GM19452 (cell line): ENCODE results near the gene PROM1.

Experiments
- ATAC-seq: cut with Tn5 transposase; IDR thresholded peaks from one replicate; pipeline ENCODE4 v1.9.1; 2021; ENCODE audit not compliant: unreplicated experiment

The PROM1 gene

GRCh38 chr4:16029886-16030285, 53.9 kb downstream of the PROM1 start:
- no peak for ATAC-seq

DNA sequence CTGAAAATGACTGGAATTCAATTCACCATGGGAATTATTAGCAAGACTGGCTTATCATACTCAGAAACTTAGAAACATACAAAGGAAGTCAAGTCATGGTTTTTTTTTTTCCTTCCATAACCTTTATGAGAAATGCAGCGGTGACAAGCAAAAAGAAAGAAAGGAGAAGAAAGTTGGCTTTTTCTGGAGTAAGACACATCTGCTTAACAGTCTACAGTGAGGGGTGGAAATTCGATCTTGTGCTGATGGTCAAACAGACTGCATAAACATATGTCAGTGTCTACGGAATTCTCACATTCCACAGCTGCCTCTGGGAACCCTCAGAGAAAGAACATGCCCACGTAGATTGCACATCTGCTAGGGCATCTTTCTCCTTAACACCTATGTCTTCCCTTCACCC, 54.6 kb downstream of the PROM1 start:
- no peak for ATAC-seq

- no peak for ATAC-seq
Observed at GRCh38 chr4:16027626-16028025, 56.2 kb downstream of the PROM1 start.

DNA sequence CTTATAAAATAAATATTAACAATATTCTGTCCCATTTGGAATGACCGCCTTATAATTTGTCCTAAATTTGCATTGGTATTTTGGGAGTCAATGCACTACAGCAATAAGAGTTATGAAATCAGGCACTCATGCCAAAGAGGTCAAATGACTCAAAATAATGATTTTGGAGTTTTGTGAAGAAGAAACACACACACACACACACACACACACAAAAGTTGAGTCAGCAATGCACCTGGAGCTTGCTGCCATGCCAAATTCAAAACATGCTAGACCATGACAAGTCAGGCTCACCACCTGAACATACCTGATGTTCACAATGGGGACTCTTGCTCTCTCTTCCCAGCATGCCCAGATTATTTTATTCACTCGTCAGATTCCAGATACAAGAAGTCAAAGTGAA, 56.7 kb downstream of the PROM1 start:
- no peak for ATAC-seq

DNA sequence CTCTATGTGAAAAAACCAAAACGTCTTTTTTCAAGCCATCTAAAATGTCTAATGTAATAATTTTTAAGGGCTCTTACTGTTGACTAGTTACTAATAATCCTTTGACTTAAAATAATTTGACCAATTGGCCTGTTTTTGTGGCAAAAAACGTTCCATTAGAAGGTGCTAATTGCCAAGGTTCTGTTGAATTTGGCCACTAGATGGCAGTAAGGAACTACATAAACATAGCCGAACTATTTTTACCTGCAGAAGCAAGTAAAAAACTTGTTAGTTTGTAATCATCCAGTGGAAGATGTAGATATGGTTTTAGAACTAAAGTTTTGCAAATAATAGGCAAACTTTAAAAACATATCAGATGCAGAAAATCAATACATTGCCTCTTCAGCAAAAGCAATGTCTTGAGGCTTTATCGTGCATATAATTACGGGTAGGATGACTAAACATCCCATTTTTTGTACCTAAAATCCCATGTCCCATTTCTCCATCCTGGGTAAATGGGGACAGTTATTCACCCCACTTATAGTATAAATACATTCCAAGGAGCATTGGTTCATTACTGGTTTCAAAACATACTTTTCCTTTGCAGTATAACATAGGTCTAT, 57.6 kb downstream of the PROM1 start:
- ATAC-seq = no peak

DNA sequence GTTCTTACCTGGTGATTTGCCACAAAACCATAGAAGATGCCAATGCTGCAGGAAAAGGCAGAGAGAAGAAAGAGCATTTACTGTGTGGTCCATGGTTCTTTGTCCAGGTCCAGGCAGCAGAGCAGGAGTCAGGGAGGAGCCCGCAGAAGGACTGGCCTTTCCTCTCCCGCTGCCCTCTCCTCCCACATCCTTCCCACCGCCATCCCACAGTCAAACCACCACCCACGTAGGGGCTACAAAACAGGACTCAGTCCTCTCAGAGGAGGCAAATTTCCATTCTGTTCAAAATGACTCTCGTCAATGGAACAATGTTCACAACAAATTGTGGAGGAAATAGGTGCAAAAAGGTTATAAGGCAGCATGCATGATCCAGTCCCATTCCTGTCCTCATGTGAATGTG, 58.6 kb downstream of the PROM1 start:
- ATAC-seq = no peak

GRCh38 chr4:16023776-16024408, 59.9 kb downstream of the PROM1 start:
- no peak for ATAC-seq

DNA sequence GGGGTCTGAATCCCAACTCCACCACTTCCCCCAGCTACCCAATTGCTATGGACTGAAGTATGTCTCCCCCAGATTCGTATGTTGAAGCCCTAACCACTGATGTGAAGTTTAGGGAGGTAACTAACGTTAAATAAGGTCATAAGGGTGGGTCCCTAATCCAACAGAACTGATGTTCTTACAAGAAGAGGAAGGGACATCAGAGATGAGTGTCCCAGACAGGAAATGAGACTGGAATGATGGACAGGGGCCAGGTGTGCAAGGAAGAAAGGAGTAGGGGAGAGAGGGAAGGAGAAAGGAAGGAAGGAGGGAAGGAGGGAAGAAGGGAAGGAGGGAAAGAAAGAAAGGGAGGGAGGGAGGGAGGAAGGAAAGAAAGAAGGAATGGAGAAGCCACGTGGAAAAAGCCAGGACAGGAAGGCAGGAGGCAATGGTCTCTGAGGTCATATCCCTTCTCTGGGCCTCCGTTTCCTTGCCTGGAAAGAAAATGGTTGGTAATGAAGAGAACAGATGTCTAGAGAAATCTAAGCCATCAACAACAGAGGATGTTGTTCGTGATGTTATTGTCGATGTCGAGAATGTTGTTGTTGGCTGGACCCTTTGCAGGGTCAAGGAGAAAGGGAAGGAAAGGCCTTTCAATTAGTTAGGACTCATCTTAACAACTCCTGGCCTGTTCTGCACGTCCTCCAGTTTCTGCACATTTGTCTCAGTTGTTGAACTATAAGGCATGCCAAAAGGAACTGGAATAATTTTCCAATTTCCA, 61.8 kb downstream of the PROM1 start:
- ATAC-seq = no peak

DNA sequence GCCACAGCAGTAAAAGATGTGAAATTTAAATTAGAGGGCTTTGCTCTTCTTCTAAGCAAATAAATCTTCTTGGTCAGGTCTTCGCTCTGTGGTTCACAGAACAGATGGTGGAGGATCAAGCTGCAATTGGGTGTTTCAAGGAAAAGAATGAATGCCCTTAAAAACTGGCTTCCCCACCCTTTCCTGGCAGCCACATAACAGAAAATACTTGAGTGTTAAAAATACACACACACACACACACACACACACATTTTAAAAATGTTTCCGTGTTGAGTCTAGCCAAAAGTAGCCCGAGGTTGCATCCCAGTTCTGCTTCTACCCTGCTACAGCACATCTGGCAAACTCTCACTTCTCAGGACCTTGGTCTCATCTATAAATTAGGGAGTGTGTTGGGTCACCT, 64.2 kb downstream of the PROM1 start:
- no peak for ATAC-seq

- ATAC-seq = no peak
Observed at GRCh38 chr4:16018841-16019240, 65.0 kb downstream of the PROM1 start.

DNA sequence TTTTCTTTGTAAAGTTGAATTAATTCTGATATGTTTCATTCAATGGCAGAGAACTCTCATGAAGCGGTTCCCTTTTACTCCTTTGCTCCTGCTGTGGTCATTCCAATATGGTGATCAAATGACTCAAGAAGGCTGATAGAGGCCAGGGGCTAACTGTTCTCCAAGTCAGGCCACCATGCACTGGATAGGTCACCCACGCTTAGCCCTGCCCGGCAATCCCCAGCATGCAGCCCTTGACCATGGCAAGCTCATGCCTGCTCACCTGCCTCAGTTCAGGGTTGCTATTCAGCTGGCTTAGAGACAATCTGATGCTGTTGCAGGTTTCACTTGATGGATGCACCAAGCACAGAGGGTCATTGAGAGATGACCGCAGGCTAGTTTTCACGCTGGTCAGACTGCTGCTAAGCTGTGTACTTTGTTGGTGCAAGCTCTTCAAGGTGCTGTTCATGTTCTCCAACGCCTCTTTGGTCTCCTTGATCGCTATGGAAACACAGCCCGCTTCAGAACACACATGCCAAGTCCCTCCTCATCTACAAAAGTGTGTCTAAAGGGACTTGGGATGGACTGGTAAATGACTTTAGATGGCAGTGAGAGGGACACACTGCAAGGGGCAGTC, 65.7 kb downstream of the PROM1 start:
- ATAC-seq = no peak

DNA sequence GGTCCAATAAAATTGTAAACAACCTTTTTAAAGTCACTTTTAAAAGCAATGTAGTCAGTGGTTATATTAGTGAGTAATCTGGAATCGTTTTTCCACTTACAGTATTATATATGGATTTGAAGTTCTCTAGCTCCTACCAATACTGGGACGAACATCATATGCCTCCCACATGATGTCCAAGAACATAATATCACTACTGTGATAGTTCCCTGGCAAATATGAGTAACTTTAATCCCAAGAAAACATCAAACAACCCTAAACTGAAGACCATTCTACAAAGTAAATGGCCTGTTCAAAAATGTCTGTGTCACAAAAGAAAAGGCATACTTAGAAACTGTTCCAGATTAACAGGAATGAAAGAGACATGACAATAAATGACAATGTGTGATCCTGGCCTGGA, 67.3 kb downstream of the PROM1 start:
- ATAC-seq = no peak

GRCh38 chr4:16011173-16011572, 72.7 kb downstream of the PROM1 start:
- ATAC-seq = no peak

GRCh38 chr4:16009153-16009552, 74.7 kb downstream of the PROM1 start:
- ATAC-seq = no peak

GRCh38 chr4:16007471-16008095, 76.2 kb downstream of the PROM1 start:
- no peak for ATAC-seq

DNA sequence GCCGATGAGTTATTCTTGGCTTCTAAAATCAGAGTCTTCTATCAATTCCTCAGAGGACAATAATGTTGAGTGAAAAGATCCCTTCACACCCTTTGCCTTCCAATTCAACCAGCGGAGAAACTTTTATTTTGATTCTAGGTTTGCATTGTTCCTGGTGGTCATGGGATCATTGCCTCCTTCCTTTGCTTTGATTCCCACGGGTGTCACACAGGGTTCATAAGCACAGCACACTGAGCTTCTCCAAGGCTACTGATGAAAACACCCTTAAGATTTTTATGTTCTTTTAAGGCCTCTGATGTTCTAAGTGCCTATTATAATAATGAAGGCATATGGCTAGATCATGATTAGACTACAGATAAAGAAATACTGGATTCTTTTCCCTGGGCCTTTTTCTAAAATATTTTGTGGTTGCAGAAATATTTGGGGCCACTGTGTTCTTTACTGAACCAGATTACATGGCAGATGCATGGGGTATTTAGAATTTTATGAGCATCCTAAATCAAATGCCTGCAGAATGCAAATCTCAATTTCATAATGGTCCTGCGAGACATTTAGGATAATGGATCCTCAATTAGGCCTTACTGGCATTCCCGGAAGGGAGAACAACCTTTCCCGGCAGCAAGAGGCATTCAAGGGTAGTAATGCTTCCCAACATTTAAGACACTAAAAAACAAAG, 76.9 kb downstream of the PROM1 start:
- no peak for ATAC-seq

DNA sequence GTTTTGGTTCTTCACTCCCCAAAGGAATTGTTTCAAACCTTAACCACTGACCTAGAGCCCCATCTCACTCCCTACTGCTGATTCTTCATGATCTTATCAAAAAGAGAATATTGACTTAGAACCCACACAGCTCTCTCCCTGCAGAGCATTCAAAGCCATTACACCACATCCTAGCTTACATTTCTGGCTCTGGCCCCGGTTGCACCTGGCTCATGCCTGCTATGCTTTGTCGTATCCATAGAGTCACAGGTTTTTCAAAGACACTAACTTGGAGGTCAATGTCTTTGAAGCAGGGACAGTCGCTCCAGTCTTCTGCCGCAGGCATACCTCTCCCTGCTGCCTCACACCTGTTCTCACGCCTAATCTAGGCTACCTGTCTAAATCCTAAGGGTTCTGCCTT, 78.1 kb downstream of the PROM1 start:
- ATAC-seq = no peak

DNA sequence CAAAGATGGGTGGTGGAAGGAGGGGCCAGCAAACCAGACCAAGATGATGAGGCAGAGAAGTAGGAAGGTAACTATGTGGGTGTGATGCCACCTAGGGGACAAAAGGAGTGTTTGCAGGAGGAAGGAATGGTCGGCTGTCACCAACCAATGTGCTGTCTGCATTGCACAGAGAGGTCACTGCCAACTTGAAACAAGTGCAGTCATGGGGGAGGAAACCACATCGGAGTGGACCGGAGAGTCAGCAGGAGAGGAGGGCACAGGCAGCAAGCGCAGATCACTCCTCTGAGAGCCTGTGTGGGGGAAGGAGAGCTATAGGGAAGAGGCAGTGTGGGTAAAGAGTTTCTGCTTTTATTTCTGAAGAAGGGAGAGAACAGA, 82.4 kb downstream of the PROM1 start:
- peak; percentile 89 for ATAC-seq

DNA sequence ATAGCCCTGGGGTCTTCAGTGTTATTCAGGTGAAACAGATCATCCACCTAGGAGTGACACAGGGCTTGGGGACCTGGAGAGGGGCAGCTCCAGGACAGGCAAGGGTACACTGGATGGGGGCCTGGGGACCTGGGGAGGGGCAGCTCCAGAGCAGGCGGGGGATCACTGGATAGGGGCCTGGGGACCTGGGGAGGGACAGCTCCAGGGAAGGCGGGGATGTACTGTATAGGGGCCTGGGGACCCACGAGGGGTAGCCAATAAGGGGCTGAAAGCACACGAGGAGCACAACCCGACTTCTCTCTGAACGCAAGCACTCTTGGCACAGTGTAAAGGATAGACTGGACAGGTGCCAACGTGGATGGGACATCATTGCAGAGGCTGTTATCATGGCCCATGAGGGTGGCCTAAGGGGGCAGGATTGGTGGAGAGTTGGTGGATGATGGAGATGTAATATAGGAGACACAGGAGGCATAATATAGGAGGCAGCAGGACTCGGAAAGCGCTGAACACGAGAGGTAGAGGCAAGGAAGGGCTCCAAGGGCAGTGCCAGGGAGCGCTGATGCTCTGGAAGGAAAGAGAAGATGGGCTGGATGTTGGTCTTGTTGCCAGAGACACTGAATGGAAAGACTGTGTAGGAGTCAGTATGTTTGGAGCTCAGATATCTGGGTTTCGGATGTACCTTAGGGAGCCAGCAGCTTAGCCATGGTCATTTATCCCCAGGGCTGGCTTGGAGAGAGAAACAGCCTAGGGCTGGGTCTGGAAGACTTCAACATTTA, 82.9 kb downstream of the PROM1 start:
- peak; percentile 31 for ATAC-seq

DNA sequence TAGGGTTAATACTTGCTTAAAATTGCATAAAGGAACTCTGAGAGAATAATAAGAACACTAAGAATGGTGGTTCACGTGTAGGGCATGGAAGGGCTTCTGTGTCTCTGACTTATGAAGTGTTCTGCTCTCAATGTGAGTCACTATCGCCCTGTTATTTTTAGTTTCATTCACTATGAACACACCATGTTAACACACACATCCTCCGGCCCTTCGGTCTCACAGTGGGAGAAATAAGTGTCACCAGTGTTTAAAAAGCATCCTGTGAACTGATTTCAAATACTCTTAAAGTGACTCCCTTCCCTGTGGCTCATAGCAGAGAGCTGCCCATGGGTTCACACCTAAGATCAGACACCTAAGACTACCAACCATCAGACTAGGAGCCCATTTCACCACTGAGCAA, 87.0 kb downstream of the PROM1 start:
- no peak for ATAC-seq
